Lower leg skin (tissue), 3 donors: ENCODE results near the gene MSN.

Experiments used
- CTCF ChIP-seq, 3 donors: fragments of 450-650 bp; IDR thresholded peaks; one replicate each; pipeline ENCODE4 v1.5.1; 2016; ENCODE audit warnings: antibody characterized with exemption in 3 of 3, mild to moderate bottlenecking in 3 of 3, moderate library complexity in 2 of 3
- POLR2A ChIP-seq, 2 donors: fragments of 450-650 bp; IDR thresholded peaks; one replicate each; pipeline ENCODE4 v1.6.1; 2016 to 2017; ENCODE audit warnings: antibody characterized with exemption in 2 of 2, mild to moderate bottlenecking in 1 of 2, moderate library complexity in 1 of 2

DNA sequence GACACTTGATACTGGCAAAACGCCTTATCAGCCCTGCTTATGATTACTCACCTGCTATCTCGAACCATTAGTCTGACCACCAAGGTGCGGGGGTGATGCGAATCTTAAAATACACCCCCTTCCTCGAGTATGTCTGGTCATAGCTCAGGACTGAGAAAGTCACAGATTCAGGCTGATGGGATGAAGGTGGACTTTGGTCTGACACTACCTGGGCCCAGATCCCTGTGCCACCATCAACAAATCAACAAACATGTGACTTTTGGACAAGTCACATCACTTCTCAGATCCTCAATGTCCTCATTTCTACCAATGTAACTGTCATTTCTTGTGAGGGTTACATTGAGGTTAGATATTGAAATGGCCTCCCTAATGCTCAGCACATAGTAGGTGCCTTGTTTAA lies 9.8 kb upstream of the MSN start:
- TF ChIP-seq CTCF (IDR thresholded peaks at IDR 0.05), result no peak
- no peak for TF ChIP-seq POLR2A (IDR thresholded peaks at IDR 0.05)
